ENCODE measurements around the gene MAD2L2.

MAD2L2 gene

GRCh38 chr1:11704691-11705475 is 23.9 kb upstream of the MAD2L2 start:
- no peak for DNase-seq

- DNase-seq, result no peak
These were observed 23.2 kb upstream of the MAD2L2 start for GRCh38 chr1:11704194-11704529.

GRCh38 chr1:11703357-11704193 is 22.6 kb upstream of the MAD2L2 start:
- DNase-seq, result no peak

- DNase-seq, result no peak
These were observed 21.2 kb upstream of the MAD2L2 start for GRCh38 chr1:11701981-11702803.

GRCh38 chr1:11701551-11701961 is 20.6 kb upstream of the MAD2L2 start:
- no peak for DNase-seq

GRCh38 chr1:11700601-11701467 is 19.9 kb upstream of the MAD2L2 start:
- no peak for DNase-seq

GRCh38 chr1:11697893-11698210 is 16.9 kb upstream of the MAD2L2 start:
- no peak for DNase-seq

- DNase-seq, result no peak
These were observed 16.4 kb upstream of the MAD2L2 start for GRCh38 chr1:11697188-11697892.

- DNase-seq, result no peak
These were observed 14.9 kb upstream of the MAD2L2 start for GRCh38 chr1:11695861-11696260.

- no peak for DNase-seq
These were observed 13.0 kb upstream of the MAD2L2 start for GRCh38 chr1:11693917-11694316.

GRCh38 chr1:11693024-11693590 is 12.2 kb upstream of the MAD2L2 start:
- no peak for DNase-seq

GRCh38 chr1:11691928-11692711 is 11.2 kb upstream of the MAD2L2 start:
- DNase-seq, result no peak

- DNase-seq, result no peak
These were observed 10.5 kb upstream of the MAD2L2 start, which contains the start of gene DRAXIN for GRCh38 chr1:11691302-11691914. Gene DRAXIN, plus strand, starts transcription at chr1:11691710. Its CDS starts 14,549 bp downstream, at chr1:11706259.

- DNase-seq, result no peak
These were observed 9.7 kb upstream of the MAD2L2 start for GRCh38 chr1:11690397-11691301.

- no peak for DNase-seq
These were observed 7.6 kb upstream of the MAD2L2 start for GRCh38 chr1:11688506-11688905.

- DNase-seq, result no peak
These were observed 4.3 kb upstream of the MAD2L2 start for GRCh38 chr1:11685210-11685752.

- no peak for DNase-seq
These were observed 3.1 kb upstream of the MAD2L2 start for GRCh38 chr1:11684070-11684469.

GRCh38 chr1:11682799-11683198 is 1.9 kb upstream of the MAD2L2 start:
- DNase-seq, result no peak
